Hematopoietic multipotent progenitor cell treated with erythropoietin and hydrocortisone succinate and interleukin-3 and kit ligand, for 15 days (in vitro differentiated cells): ENCODE data around the gene CLDN3.
"Not testable (repeated sequence)": the region's sequence is repeated elsewhere in the genome, so short reads cannot be mapped to it uniquely, and the experiment has no call there.

Source experiments
- DNase-seq: peaks from one replicate; pipeline ENCODE4 v3.0.0-alpha.2; 2015; ENCODE audit warnings: low spot score

Gene CLDN3

GRCh38 chr7:73736885-73737284 lies 33.2 kb downstream of the CLDN3 start:
- DNase-seq: no peak

GRCh38 chr7:73735528-73735905 lies 34.6 kb downstream of the CLDN3 start:
- DNase-seq: no peak

GRCh38 chr7:73734619-73735527 lies 35.2 kb downstream of the CLDN3 start:
- peak; percentile 92 for DNase-seq

- DNase-seq: no peak
Measured at GRCh38 chr7:73732397-73732796, 37.7 kb downstream of the CLDN3 start.

GRCh38 chr7:73730485-73730884 lies 39.6 kb downstream of the CLDN3 start:
- no peak for DNase-seq

- DNase-seq: no peak
Measured at GRCh38 chr7:73728551-73728950, 41.5 kb downstream of the CLDN3 start.

GRCh38 chr7:73727952-73728351 lies 42.1 kb downstream of the CLDN3 start:
- no peak for DNase-seq

GRCh38 chr7:73726083-73726466 lies 44.0 kb downstream of the CLDN3 start:
- DNase-seq: no peak

- no peak for DNase-seq
Measured at GRCh38 chr7:73723813-73724212, 46.3 kb downstream of the CLDN3 start.

- no peak for DNase-seq
Measured at GRCh38 chr7:73722785-73723184, 47.3 kb downstream of the CLDN3 start.

GRCh38 chr7:73722182-73722581 lies 47.9 kb downstream of the CLDN3 start:
- not testable (repeated sequence) for DNase-seq

GRCh38 chr7:73721377-73721817 lies 48.7 kb downstream of the CLDN3 start:
- DNase-seq: no peak

GRCh38 chr7:73720443-73720842 lies 49.6 kb downstream of the CLDN3 start:
- not testable (repeated sequence) for DNase-seq

- DNase-seq: no peak
Measured at GRCh38 chr7:73719806-73720169, 50.3 kb downstream of the CLDN3 start.
